ENCODE measurements around the gene VEGFA. TPM values are rescaled to one million over a fixed set of nuclear protein-coding genes. Genes with fewer than 3 reads are reported as not detected.

The VEGFA gene
- total and polyA plus RNA-seq, 2 of the 8 experiments (the other 6 are each of a cell fraction or from before 2014, with no cell fraction given): 42.2 to 58.5 TPM

DNA sequence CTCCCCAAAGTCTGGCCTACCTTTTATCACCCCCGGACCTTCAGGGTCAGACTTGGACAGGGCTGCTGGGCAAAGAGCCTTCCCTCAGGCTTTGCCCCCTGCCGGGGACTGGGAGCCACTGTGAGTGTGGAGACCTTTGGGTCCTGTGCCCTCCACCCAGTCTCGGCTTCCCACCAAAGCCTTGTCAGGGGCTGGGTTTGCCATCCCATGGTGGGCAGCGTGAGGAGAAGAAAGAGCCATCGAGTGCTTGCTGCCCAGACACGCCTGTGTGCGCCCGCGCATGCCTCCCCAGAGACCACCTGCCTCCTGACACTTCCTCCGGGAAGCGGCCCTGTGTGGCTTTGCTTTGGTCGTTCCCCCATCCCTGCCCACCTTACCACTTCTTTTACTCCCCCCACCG lies 10.3 kb downstream of the VEGFA start (continued):
- TF ChIP-seq SP2 (IDR thresholded peaks at IDR 0.05; ENCODE audit: low read length) (no peak), JUND (IDR thresholded peaks at IDR 0.05; ENCODE audit: low read length) (no peak), SUZ12 (IDR thresholded peaks at IDR 0.05; ENCODE audit: low read length) (no peak)
